GM12878 (cell line): ENCODE results near the gene TBL1XR1.

Experiments used
- EZH2 ChIP-seq: IDR thresholded peaks from 2 replicates; pipeline ENCODE4 v1.6.1; 2012; ENCODE audit warnings: low read depth, mild to moderate bottlenecking, control low read depth, inconsistent platforms, low read length, borderline replicate concordance; ENCODE audit not compliant: control insufficient read depth
- JUND ChIP-seq: IDR thresholded peaks from 2 replicates; pipeline ENCODE4 v1.6.1; 2012; ENCODE audit warnings: low read depth, mild to moderate bottlenecking, low read length, improper control_type of control experiment, moderate library complexity
- PAX5 ChIP-seq: IDR thresholded peaks from 2 replicates; pipeline ENCODE4 v1.6.1; 2011; ENCODE audit warnings: low read depth, low read length, borderline replicate concordance
- POLR2A ChIP-seq: IDR thresholded peaks from 2 replicates; pipeline ENCODE4 v1.6.1; 2011; ENCODE audit warnings: low read depth, mild to moderate bottlenecking, low read length
- SIX5 ChIP-seq: IDR thresholded peaks from 2 replicates; pipeline ENCODE4 v1.6.1; 2011; ENCODE audit warnings: mild to moderate bottlenecking, low read depth, low read length, moderate library complexity; ENCODE audit not compliant: severe bottlenecking
- ZNF384 ChIP-seq: IDR thresholded peaks from 2 replicates; pipeline ENCODE4 v1.6.1; 2012; ENCODE audit warnings: low read depth, mild to moderate bottlenecking, low read length, improper control_type of control experiment, borderline replicate concordance
- TF ChIP-seq, protein P1 (sequence below), 3 experiments: IDR thresholded peaks in 2 of 3; conservative IDR thresholded peaks in 1 of 3; 2 replicates each; pipeline ENCODE4 v1.5.1; 2011; ENCODE audit warnings: low read depth in 3 of 3, low read length in 3 of 3, mild to moderate bottlenecking in 3 of 3, control low read depth in 2 of 3, moderate library complexity in 2 of 3, inconsistent platforms in 1 of 3, mixed read lengths in 1 of 3; ENCODE audit not compliant: control insufficient read depth in 2 of 3, insufficient read depth in 1 of 3; ENCODE audit errors: extremely low read depth in 1 of 3
- TF ChIP-seq, protein P2 (sequence below): IDR thresholded peaks from 2 replicates; pipeline ENCODE4 v1.6.1; 2012; ENCODE audit warnings: low read depth, low read length, improper control_type of control experiment

GRCh38 chr3:176988795-176989194 is 208.5 kb downstream of the TBL1XR1 start:
- TF ChIP-seq EZH2 (no peak), POLR2A (no peak), PAX5 (no peak), ZNF384 (no peak), JUND (no peak), SIX5 (no peak)
- TF ChIP-seq, protein P1, sequence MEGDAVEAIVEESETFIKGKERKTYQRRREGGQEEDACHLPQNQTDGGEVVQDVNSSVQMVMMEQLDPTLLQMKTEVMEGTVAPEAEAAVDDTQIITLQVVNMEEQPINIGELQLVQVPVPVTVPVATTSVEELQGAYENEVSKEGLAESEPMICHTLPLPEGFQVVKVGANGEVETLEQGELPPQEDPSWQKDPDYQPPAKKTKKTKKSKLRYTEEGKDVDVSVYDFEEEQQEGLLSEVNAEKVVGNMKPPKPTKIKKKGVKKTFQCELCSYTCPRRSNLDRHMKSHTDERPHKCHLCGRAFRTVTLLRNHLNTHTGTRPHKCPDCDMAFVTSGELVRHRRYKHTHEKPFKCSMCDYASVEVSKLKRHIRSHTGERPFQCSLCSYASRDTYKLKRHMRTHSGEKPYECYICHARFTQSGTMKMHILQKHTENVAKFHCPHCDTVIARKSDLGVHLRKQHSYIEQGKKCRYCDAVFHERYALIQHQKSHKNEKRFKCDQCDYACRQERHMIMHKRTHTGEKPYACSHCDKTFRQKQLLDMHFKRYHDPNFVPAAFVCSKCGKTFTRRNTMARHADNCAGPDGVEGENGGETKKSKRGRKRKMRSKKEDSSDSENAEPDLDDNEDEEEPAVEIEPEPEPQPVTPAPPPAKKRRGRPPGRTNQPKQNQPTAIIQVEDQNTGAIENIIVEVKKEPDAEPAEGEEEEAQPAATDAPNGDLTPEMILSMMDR (IDR thresholded peaks at IDR 0.05 in 2 of 3, conservative IDR thresholded peaks at IDR 0.05 in 1 of 3; ENCODE audit: control insufficient read depth in 2 of 3, extremely low read depth in 1 of 3, insufficient read depth in 1 of 3, low read depth in 3 of 3, low read length in 3 of 3) = no peak
- TF ChIP-seq, protein P2, sequence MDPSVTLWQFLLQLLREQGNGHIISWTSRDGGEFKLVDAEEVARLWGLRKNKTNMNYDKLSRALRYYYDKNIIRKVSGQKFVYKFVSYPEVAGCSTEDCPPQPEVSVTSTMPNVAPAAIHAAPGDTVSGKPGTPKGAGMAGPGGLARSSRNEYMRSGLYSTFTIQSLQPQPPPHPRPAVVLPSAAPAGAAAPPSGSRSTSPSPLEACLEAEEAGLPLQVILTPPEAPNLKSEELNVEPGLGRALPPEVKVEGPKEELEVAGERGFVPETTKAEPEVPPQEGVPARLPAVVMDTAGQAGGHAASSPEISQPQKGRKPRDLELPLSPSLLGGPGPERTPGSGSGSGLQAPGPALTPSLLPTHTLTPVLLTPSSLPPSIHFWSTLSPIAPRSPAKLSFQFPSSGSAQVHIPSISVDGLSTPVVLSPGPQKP = no peak
